HG03439 (cell line): ENCODE results near the gene ATL3.
"Not testable (repeated sequence)": the region's sequence is repeated elsewhere in the genome, so short reads cannot be mapped to it uniquely, and the experiment has no call there.

ENCODE experiments used
- ATAC-seq: cut with Tn5 transposase; IDR thresholded peaks from one replicate; pipeline ENCODE4 v1.9.1; 2021; ENCODE audit warnings: mild to moderate bottlenecking, moderate library complexity; ENCODE audit not compliant: unreplicated experiment

The ATL3 gene

GRCh38 chr11:63682066-63683021, 11.2 kb upstream of the ATL3 start:
- peak; percentile 18 for ATAC-seq

GRCh38 chr11:63681321-63682065, 10.3 kb upstream of the ATL3 start, which contains the start of gene RTN3:
RTN3 (plus strand) TSS chr11:63681500; CDS start chr11:63681637, 137 bp downstream.
- peak; percentile 89 for ATAC-seq

GRCh38 chr11:63680834-63681320, 9.7 kb upstream of the ATL3 start:
- peak; percentile 6 for ATAC-seq

- no peak for ATAC-seq
Observed at GRCh38 chr11:63673579-63673978, 2.4 kb upstream of the ATL3 start.

- ATAC-seq, result no peak
Observed at GRCh38 chr11:63672936-63673539, 1.9 kb upstream of the ATL3 start.

GRCh38 chr11:63672156-63672463, 934 bp upstream of the ATL3 start:
- no peak for ATAC-seq

GRCh38 chr11:63670433-63671321, 499 bp downstream of the ATL3 start:
- ATAC-seq, result peak; percentile 43

- no peak for ATAC-seq
Observed at GRCh38 chr11:63670096-63670432, 1.1 kb downstream of the ATL3 start.

GRCh38 chr11:63667995-63668795, 3.0 kb downstream of the ATL3 start:
- no peak for ATAC-seq

- ATAC-seq, result no peak
Observed at GRCh38 chr11:63666874-63667273, 4.3 kb downstream of the ATL3 start.

- ATAC-seq, result no peak
Observed at GRCh38 chr11:63663809-63664208, 7.4 kb downstream of the ATL3 start.

GRCh38 chr11:63660972-63661371, 10.2 kb downstream of the ATL3 start:
- no peak for ATAC-seq

- ATAC-seq, result no peak
Observed at GRCh38 chr11:63652671-63653070, 18.5 kb downstream of the ATL3 start.

- no peak for ATAC-seq
Observed at GRCh38 chr11:63643205-63643604, 28.0 kb downstream of the ATL3 start.

GRCh38 chr11:63641727-63642126, 29.4 kb downstream of the ATL3 start:
- no peak for ATAC-seq

GRCh38 chr11:63639199-63639832, 31.9 kb downstream of the ATL3 start:
- ATAC-seq, result no peak

GRCh38 chr11:63638436-63638835, 32.7 kb downstream of the ATL3 start:
- ATAC-seq, result not testable (repeated sequence)

- ATAC-seq, result no peak
Observed at GRCh38 chr11:63635762-63636465, 35.3 kb downstream of the ATL3 start.

- no peak for ATAC-seq
Observed at GRCh38 chr11:63629426-63629825, 41.8 kb downstream of the ATL3 start.
